ENCODE data around the gene NME9.

NME9 gene

GRCh38 chr3:138297059-138297607 lies 32.5 kb downstream of the NME9 start:
- no peak overlapping the region for H3K4me3 ChIP-seq (ENCODE audit: low read length)
- no peaks in the 10 kb centered on the region for H3K27me3 ChIP-seq (ENCODE audit: control insufficient read depth, insufficient read depth, low read length)
- no peak overlapping the region for H3K9ac ChIP-seq (ENCODE audit: low read length)
- no peaks in the 10 kb centered on the region for H3K9me3 ChIP-seq (ENCODE audit: control insufficient read depth, low read depth, low read length)
- H3K27ac ChIP-seq (ENCODE audit: low read length): no peak overlapping the region
- H3K36me3 ChIP-seq (ENCODE audit: control insufficient read depth, low read depth, low read length): peaks cover 32% of the 10 kb centered on the region
- H3K4me1 ChIP-seq (ENCODE audit: control insufficient read depth, low read depth, low read length): no peaks in the 10 kb centered on the region

GRCh38 chr3:138296639-138297038 lies 33.0 kb downstream of the NME9 start:
- H3K36me3 ChIP-seq (ENCODE audit: control insufficient read depth, low read depth, low read length): peaks cover 32% of the 10 kb centered on the region
- H3K27ac ChIP-seq (ENCODE audit: low read length): no peak overlapping the region
- no peak overlapping the region for H3K9ac ChIP-seq (ENCODE audit: low read length)
- no peaks in the 10 kb centered on the region for H3K27me3 ChIP-seq (ENCODE audit: control insufficient read depth, insufficient read depth, low read length)
- no peaks in the 10 kb centered on the region for H3K4me1 ChIP-seq (ENCODE audit: control insufficient read depth, low read depth, low read length)
- H3K9me3 ChIP-seq (ENCODE audit: control insufficient read depth, low read depth, low read length): no peaks in the 10 kb centered on the region
- H3K4me3 ChIP-seq (ENCODE audit: low read length): no peak overlapping the region

- H3K36me3 ChIP-seq (ENCODE audit: control insufficient read depth, low read depth, low read length): peaks cover 52% of the 10 kb centered on the region
These were observed 40.0 kb downstream of the NME9 start for GRCh38 chr3:138289701-138290100.

GRCh38 chr3:138289260-138289659 lies 40.4 kb downstream of the NME9 start:
- Histone ChIP-seq H3K27ac (ENCODE audit: low read length) (no peak overlapping the region), H3K4me1 (ENCODE audit: control insufficient read depth, low read depth, low read length) (no peaks in the 10 kb centered on the region), H3K36me3 (ENCODE audit: control insufficient read depth, low read depth, low read length) (peaks cover 52% of the 10 kb centered on the region), H3K9ac (ENCODE audit: low read length) (no peak overlapping the region), H3K27me3 (ENCODE audit: control insufficient read depth, insufficient read depth, low read length) (no peaks in the 10 kb centered on the region), H3K9me3 (ENCODE audit: control insufficient read depth, low read depth, low read length) (no peaks in the 10 kb centered on the region), H3K4me3 (ENCODE audit: low read length) (no peak overlapping the region)

More at GRCh38 chr3:138289701-138290100, 40.0 kb downstream of the NME9 start:
- H3K27me3 ChIP-seq (ENCODE audit: control insufficient read depth, insufficient read depth, low read length): no peaks in the 10 kb centered on the region
- H3K4me3 ChIP-seq (ENCODE audit: low read length): no peak overlapping the region
- H3K9ac ChIP-seq (ENCODE audit: low read length): no peak overlapping the region
- no peaks in the 10 kb centered on the region for H3K4me1 ChIP-seq (ENCODE audit: control insufficient read depth, low read depth, low read length)
- H3K9me3 ChIP-seq (ENCODE audit: control insufficient read depth, low read depth, low read length): no peaks in the 10 kb centered on the region
- H3K27ac ChIP-seq (ENCODE audit: low read length): no peak overlapping the region

- no peaks in the 10 kb centered on the region for H3K4me1 ChIP-seq (ENCODE audit: control insufficient read depth, low read depth, low read length)
- peaks cover 35% of the 10 kb centered on the region for H3K36me3 ChIP-seq (ENCODE audit: control insufficient read depth, low read depth, low read length)
- H3K9ac ChIP-seq (ENCODE audit: low read length): no peak overlapping the region
- H3K27me3 ChIP-seq (ENCODE audit: control insufficient read depth, insufficient read depth, low read length): no peaks in the 10 kb centered on the region
- H3K27ac ChIP-seq (ENCODE audit: low read length): no peak overlapping the region
- H3K9me3 ChIP-seq (ENCODE audit: control insufficient read depth, low read depth, low read length): no peaks in the 10 kb centered on the region
- H3K4me3 ChIP-seq (ENCODE audit: low read length): no peak overlapping the region
These were observed 44.6 kb downstream of the NME9 start for GRCh38 chr3:138284957-138285477.

GRCh38 chr3:138284079-138284478 lies 45.6 kb downstream of the NME9 start:
- no peak overlapping the region for H3K9ac ChIP-seq (ENCODE audit: low read length)
- peaks cover 25% of the 10 kb centered on the region for H3K36me3 ChIP-seq (ENCODE audit: control insufficient read depth, low read depth, low read length)

GRCh38 chr3:138282836-138283235 lies 46.8 kb downstream of the NME9 start:
- peaks cover 24% of the 10 kb centered on the region for H3K36me3 ChIP-seq (ENCODE audit: control insufficient read depth, low read depth, low read length)
- no peaks in the 10 kb centered on the region for H3K9me3 ChIP-seq (ENCODE audit: control insufficient read depth, low read depth, low read length)
- H3K27ac ChIP-seq (ENCODE audit: low read length): no peak overlapping the region

More at GRCh38 chr3:138284079-138284478, 45.6 kb downstream of the NME9 start:
- Histone ChIP-seq H3K9me3 (ENCODE audit: control insufficient read depth, low read depth, low read length) (no peaks in the 10 kb centered on the region), H3K27ac (ENCODE audit: low read length) (no peak overlapping the region), H3K27me3 (ENCODE audit: control insufficient read depth, insufficient read depth, low read length) (no peaks in the 10 kb centered on the region), H3K4me1 (ENCODE audit: control insufficient read depth, low read depth, low read length) (no peaks in the 10 kb centered on the region), H3K4me3 (ENCODE audit: low read length) (no peak overlapping the region)

GRCh38 chr3:138281561-138281960 lies 48.1 kb downstream of the NME9 start:
- Histone ChIP-seq H3K4me1 (ENCODE audit: control insufficient read depth, low read depth, low read length) (no peaks in the 10 kb centered on the region), H3K27ac (ENCODE audit: low read length) (no peak overlapping the region), H3K27me3 (ENCODE audit: control insufficient read depth, insufficient read depth, low read length) (no peaks in the 10 kb centered on the region), H3K36me3 (ENCODE audit: control insufficient read depth, low read depth, low read length) (peaks cover 16% of the 10 kb centered on the region), H3K9ac (ENCODE audit: low read length) (no peak overlapping the region), H3K9me3 (ENCODE audit: control insufficient read depth, low read depth, low read length) (no peaks in the 10 kb centered on the region), H3K4me3 (ENCODE audit: low read length) (no peak overlapping the region)

More at GRCh38 chr3:138282836-138283235, 46.8 kb downstream of the NME9 start:
- H3K4me1 ChIP-seq (ENCODE audit: control insufficient read depth, low read depth, low read length): no peaks in the 10 kb centered on the region
- H3K4me3 ChIP-seq (ENCODE audit: low read length): no peak overlapping the region
- no peak overlapping the region for H3K9ac ChIP-seq (ENCODE audit: low read length)
- no peaks in the 10 kb centered on the region for H3K27me3 ChIP-seq (ENCODE audit: control insufficient read depth, insufficient read depth, low read length)

- no peaks in the 10 kb centered on the region for H3K9me3 ChIP-seq (ENCODE audit: control insufficient read depth, low read depth, low read length)
- no peak overlapping the region for H3K27ac ChIP-seq (ENCODE audit: low read length)
- H3K4me3 ChIP-seq (ENCODE audit: low read length): no peak overlapping the region
- H3K4me1 ChIP-seq (ENCODE audit: control insufficient read depth, low read depth, low read length): no peaks in the 10 kb centered on the region
- no peaks in the 10 kb centered on the region for H3K27me3 ChIP-seq (ENCODE audit: control insufficient read depth, insufficient read depth, low read length)
- peaks cover 37% of the 10 kb centered on the region for H3K36me3 ChIP-seq (ENCODE audit: control insufficient read depth, low read depth, low read length)
- H3K9ac ChIP-seq (ENCODE audit: low read length): no peak overlapping the region
These were observed 58.4 kb downstream of the NME9 start for GRCh38 chr3:138271189-138271794.

GRCh38 chr3:138270245-138270644 lies 59.4 kb downstream of the NME9 start:
- Histone ChIP-seq H3K4me1 (ENCODE audit: control insufficient read depth, low read depth, low read length) (no peaks in the 10 kb centered on the region), H3K36me3 (ENCODE audit: control insufficient read depth, low read depth, low read length) (peaks cover 33% of the 10 kb centered on the region), H3K27me3 (ENCODE audit: control insufficient read depth, insufficient read depth, low read length) (no peaks in the 10 kb centered on the region), H3K9me3 (ENCODE audit: control insufficient read depth, low read depth, low read length) (no peaks in the 10 kb centered on the region), H3K9ac (ENCODE audit: low read length) (no peak overlapping the region), H3K4me3 (ENCODE audit: low read length) (no peak overlapping the region), H3K27ac (ENCODE audit: low read length) (no peak overlapping the region)

GRCh38 chr3:138267083-138267482 lies 62.6 kb downstream of the NME9 start:
- no peaks in the 10 kb centered on the region for H3K4me1 ChIP-seq (ENCODE audit: control insufficient read depth, low read depth, low read length)
- H3K9ac ChIP-seq (ENCODE audit: low read length): no peak overlapping the region
- H3K27me3 ChIP-seq (ENCODE audit: control insufficient read depth, insufficient read depth, low read length): no peaks in the 10 kb centered on the region
- no peak overlapping the region for H3K4me3 ChIP-seq (ENCODE audit: low read length)
- H3K36me3 ChIP-seq (ENCODE audit: control insufficient read depth, low read depth, low read length): peaks cover 14% of the 10 kb centered on the region
- H3K9me3 ChIP-seq (ENCODE audit: control insufficient read depth, low read depth, low read length): no peaks in the 10 kb centered on the region
- H3K27ac ChIP-seq (ENCODE audit: low read length): no peak overlapping the region

GRCh38 chr3:138265745-138266144 lies 63.9 kb downstream of the NME9 start:
- peaks cover 4% of the 10 kb centered on the region for H3K36me3 ChIP-seq (ENCODE audit: control insufficient read depth, low read depth, low read length)
- H3K9me3 ChIP-seq (ENCODE audit: control insufficient read depth, low read depth, low read length): no peaks in the 10 kb centered on the region
- H3K27ac ChIP-seq (ENCODE audit: low read length): no peak overlapping the region
- H3K4me3 ChIP-seq (ENCODE audit: low read length): no peak overlapping the region
- no peaks in the 10 kb centered on the region for H3K27me3 ChIP-seq (ENCODE audit: control insufficient read depth, insufficient read depth, low read length)
- no peaks in the 10 kb centered on the region for H3K4me1 ChIP-seq (ENCODE audit: control insufficient read depth, low read depth, low read length)
- H3K9ac ChIP-seq (ENCODE audit: low read length): no peak overlapping the region
